Lower leg skin (tissue), 4 donors: ENCODE measurements around the gene SPEM3. TPM values are rescaled to one million over a fixed set of nuclear protein-coding genes. Genes with fewer than 3 reads are reported as not detected.

ENCODE experiments used
- DNase-seq, 2 donors: peaks; one replicate each; pipeline ENCODE4 v3.0.0-alpha.2; 2019; ENCODE audit warnings: low spot score in 2 of 2
- H3K4me3 ChIP-seq: fragments of 200-600 bp; sonication (generic); 2 replicates; pipeline ENCODE4 v1.5.1; 2017; ENCODE audit warnings: mild to moderate bottlenecking, low read depth; ENCODE audit not compliant: poor library complexity, severe bottlenecking
- POLR2A ChIP-seq, 2 donors: fragments of 450-650 bp; IDR thresholded peaks; one replicate each; pipeline ENCODE4 v1.6.1; 2016 to 2017; ENCODE audit warnings: antibody characterized with exemption in 2 of 2, mild to moderate bottlenecking in 1 of 2, moderate library complexity in 1 of 2
- WGBS, 2 donors: methylation state at CpG; one replicate each; pipeline ENCODE4 v1.1.5; 2018; 5-methylcytosine and 5-hydroxymethylcytosine counted together
- intact Hi-C: fragments of 100-400 bp; cut with DNase I; formaldehyde crosslinking; loops from one replicate; pipeline ENCODE4 v1.15.0; 2023; ENCODE audit warnings: low total_unique reads
- total RNA-seq, 4 donors: library from RNA; depleted of rRNA; stranded (reverse); fragments of >200 nt; gene quantifications; one replicate each; pipeline ENCODE4 v1.1.0, GENCODE V29; 2016
- TF ChIP-seq, protein P1 (sequence below), 3 donors: fragments of 450-650 bp; IDR thresholded peaks; one replicate each; pipeline ENCODE4 v1.5.1; 2016; ENCODE audit warnings: antibody characterized with exemption in 3 of 3, mild to moderate bottlenecking in 3 of 3, moderate library complexity in 2 of 3

The SPEM3 gene
- total RNA-seq, 4 donors from 2014 or later: not detected

DNA sequence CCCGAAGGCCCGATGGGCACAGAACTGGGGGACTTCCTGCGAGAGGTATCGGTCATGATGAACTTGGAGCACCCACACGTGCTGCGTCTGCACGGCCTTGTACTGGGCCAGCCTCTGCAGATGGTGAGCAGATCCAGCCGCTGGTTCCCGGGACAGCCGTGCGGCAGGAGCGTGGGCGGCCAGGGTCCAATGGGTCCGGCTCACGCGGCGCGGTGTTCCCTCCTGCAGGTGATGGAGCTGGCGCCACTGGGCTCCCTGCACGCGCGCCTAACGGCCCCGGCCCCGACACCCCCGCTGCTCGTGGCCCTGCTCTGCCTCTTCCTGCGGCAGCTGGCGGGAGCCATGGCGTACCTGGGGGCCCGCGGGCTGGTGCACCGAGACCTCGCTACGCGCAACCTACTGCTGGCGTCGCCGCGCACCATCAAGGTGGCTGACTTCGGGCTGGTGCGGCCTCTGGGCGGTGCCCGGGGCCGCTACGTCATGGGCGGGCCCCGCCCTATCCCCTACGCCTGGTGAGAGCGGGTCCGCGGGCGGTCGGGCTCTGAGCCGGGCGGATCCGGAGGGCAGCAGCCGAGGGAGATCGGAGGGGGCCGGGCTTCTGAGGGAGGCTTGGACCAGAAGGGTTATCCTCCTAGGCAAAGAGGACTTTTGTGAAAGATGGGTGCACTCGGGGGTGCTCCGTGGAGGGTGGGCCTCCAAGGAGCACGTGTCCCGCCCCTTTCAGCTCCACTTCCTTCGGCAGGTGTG is 44.7 kb upstream of the SPEM3 start:
- WGBS, 2 donors: 45 to 50% methylated on average over 39 to 41 of the region's 65 CpGs
- H3K4me3 ChIP-seq: no peak overlapping the region
- DNase-seq: no peak
- intact Hi-C loops: no loop called here
- TF ChIP-seq, protein P1, sequence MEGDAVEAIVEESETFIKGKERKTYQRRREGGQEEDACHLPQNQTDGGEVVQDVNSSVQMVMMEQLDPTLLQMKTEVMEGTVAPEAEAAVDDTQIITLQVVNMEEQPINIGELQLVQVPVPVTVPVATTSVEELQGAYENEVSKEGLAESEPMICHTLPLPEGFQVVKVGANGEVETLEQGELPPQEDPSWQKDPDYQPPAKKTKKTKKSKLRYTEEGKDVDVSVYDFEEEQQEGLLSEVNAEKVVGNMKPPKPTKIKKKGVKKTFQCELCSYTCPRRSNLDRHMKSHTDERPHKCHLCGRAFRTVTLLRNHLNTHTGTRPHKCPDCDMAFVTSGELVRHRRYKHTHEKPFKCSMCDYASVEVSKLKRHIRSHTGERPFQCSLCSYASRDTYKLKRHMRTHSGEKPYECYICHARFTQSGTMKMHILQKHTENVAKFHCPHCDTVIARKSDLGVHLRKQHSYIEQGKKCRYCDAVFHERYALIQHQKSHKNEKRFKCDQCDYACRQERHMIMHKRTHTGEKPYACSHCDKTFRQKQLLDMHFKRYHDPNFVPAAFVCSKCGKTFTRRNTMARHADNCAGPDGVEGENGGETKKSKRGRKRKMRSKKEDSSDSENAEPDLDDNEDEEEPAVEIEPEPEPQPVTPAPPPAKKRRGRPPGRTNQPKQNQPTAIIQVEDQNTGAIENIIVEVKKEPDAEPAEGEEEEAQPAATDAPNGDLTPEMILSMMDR (IDR thresholded peaks at IDR 0.05): no peak
- no peak for TF ChIP-seq POLR2A (IDR thresholded peaks at IDR 0.05)

DNA sequence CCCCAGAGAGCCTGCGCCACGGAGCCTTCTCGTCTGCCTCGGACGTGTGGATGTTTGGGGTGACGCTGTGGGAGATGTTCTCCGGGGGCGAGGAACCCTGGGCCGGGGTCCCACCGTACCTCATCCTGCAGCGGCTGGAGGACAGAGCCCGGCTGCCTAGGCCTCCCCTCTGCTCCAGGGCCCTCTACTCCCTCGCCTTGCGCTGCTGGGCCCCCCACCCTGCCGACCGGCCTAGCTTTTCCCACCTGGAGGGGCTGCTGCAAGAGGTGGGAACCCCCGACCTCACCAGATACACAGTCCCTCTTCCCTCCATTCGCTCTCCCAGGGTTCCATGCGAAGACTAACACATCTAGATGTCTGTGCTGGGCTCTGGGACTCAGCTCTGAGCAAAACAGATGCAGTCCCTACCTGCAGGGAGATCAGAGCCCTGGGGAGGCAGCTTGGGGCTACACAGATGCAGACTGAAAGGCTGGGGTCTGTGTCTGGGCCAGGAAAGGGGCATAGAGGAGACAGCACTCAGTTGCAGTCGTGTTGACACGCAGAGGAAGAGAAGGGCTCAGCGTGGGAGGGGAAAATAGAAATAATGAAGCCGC is 44.1 kb upstream of the SPEM3 start:
- intact Hi-C loops: no loop called here
- TF ChIP-seq POLR2A (IDR thresholded peaks at IDR 0.05): no peak
- TF ChIP-seq, protein P1 (IDR thresholded peaks at IDR 0.05): no peak
- DNase-seq: no peak
- no peak overlapping the region for H3K4me3 ChIP-seq
- 78 to 85% methylated on average over 13 to 23 of the region's 23 CpGs for WGBS, 2 donors

DNA sequence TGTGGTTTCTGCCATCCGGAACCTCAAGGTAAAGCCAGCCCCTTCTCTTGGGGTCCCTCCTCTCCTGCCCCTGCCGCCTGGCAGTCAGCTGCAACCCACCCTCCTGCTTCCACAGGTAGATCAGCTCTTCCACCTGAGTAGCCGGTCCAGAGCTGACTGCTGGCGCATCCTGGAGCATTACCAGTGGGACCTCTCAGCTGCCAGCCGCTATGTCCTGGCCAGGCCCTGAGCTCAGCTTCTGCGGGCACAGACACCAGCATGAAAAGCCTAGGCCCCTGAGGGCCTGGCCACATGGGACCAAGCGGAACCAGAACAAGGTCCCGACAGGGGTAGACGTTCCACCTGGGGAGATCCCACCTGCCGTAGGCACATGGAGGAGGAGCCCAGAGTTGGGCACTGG is 39.8 kb upstream of the SPEM3 start:
- 91 to 93% methylated on average over 10 of the region's 10 CpGs for WGBS, 2 donors
- TF ChIP-seq, protein P1 (IDR thresholded peaks at IDR 0.05): no peak
- TF ChIP-seq POLR2A (IDR thresholded peaks at IDR 0.05): no peak
- H3K4me3 ChIP-seq: no peak overlapping the region
- intact Hi-C loops: no loop called here
- DNase-seq: no peak

- 82 to 91% methylated on average over 19 of the region's 19 CpGs for WGBS, 2 donors
- TF ChIP-seq POLR2A (IDR thresholded peaks at IDR 0.05): no peak
- TF ChIP-seq, protein P1 (IDR thresholded peaks at IDR 0.05): no peak
- no peak for DNase-seq
- H3K4me3 ChIP-seq: no peak overlapping the region
- intact Hi-C loops: no loop called here
Measured at GRCh38 chr17:7389924-7390910, 38.4 kb upstream of the SPEM3 start.

GRCh38 chr17:7391307-7391706 is 37.4 kb upstream of the SPEM3 start:
- H3K4me3 ChIP-seq: no peak overlapping the region
- TF ChIP-seq, protein P1 (IDR thresholded peaks at IDR 0.05): no peak
- TF ChIP-seq POLR2A (IDR thresholded peaks at IDR 0.05): no peak
- WGBS, 2 donors: 59 to 80% methylated on average over 2 of the region's 2 CpGs
- intact Hi-C loops: no loop called here
- DNase-seq: no peak
